Esophagus muscularis mucosa (tissue), 3 donors: ENCODE data around the gene ZBTB47.

Source experiments
- POLR2A ChIP-seq: fragments of 450-650 bp; IDR thresholded peaks from one replicate; pipeline ENCODE4 v1.6.1; 2017; ENCODE audit warnings: antibody characterized with exemption, moderate library complexity, mild to moderate bottlenecking, low read depth
- TF ChIP-seq, protein P1 (sequence below), 3 experiments: fragments of 200-600 bp in 2 of 3; fragments of 450-650 bp in 1 of 3; sonication (generic) in 2 of 3; IDR thresholded peaks; one replicate each; pipeline ENCODE4 v1.5.1; 2017 to 2019; ENCODE audit warnings: antibody characterized with exemption in 3 of 3, mild to moderate bottlenecking in 2 of 3, moderate library complexity in 1 of 3

DNA sequence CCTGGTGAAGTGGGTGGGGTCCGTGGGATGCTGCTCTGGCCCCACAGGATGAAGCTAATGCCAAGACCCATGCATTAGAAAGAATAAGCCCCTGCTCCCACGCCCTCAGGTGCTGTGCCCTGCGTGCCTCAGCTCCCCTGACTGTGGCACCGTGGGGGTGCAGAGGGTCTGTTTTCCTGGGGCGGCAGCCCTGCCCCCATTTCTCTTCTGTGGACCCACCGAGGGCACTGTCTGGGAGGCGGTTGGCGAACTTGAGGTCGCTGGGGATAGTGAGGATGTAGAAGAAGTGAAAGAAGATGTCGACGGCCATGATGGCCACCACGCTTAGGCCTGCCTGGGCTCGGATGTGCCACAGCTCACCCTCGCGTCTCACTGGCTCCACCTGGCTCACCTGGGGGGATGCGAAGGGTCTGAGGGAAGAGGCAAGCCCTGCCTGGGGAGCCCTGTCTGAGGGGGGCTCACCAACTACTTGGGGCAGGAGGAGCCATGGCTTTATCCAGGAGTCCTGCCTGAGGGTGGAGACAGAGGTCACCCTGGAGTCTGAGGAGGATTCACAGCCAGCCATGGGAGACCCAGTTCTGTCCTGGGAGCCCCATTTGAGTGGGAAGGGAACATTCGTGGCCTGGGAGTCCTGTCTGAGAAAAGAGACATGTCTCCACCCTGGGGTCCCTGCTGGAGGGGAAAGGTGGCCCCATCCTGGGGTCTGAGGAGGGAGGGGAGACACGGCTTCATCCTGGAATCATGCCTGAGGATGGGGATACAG is 44.0 kb downstream of the ZBTB47 start:
- TF ChIP-seq POLR2A, result no peak
- TF ChIP-seq, protein P1, sequence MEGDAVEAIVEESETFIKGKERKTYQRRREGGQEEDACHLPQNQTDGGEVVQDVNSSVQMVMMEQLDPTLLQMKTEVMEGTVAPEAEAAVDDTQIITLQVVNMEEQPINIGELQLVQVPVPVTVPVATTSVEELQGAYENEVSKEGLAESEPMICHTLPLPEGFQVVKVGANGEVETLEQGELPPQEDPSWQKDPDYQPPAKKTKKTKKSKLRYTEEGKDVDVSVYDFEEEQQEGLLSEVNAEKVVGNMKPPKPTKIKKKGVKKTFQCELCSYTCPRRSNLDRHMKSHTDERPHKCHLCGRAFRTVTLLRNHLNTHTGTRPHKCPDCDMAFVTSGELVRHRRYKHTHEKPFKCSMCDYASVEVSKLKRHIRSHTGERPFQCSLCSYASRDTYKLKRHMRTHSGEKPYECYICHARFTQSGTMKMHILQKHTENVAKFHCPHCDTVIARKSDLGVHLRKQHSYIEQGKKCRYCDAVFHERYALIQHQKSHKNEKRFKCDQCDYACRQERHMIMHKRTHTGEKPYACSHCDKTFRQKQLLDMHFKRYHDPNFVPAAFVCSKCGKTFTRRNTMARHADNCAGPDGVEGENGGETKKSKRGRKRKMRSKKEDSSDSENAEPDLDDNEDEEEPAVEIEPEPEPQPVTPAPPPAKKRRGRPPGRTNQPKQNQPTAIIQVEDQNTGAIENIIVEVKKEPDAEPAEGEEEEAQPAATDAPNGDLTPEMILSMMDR (IDR thresholded peaks at IDR 0.05), result no peak
